ENCODE measurements around the gene DLG2.

Gene DLG2

GRCh38 chr11:84194696-84195095 lies 1432.4 kb downstream of the DLG2 start:
- peaks cover 5% of the 10 kb centered on the region for H3K27me3 Mint-ChIP-seq (ENCODE audit: low read depth)
- peaks cover 3% of the 10 kb centered on the region for H3K9me3 Mint-ChIP-seq
- H3K4me3 Mint-ChIP-seq: no peak overlapping the region
- no peak overlapping the region for H3K27ac Mint-ChIP-seq
- TF ChIP-seq CTCF (IDR thresholded peaks at IDR 0.05; ENCODE audit: unreplicated experiment in 3 of 3): no peak
- H3K36me3 Mint-ChIP-seq (ENCODE audit: low read depth): no peaks in the 10 kb centered on the region
- no peaks in the 10 kb centered on the region for H3K4me1 Mint-ChIP-seq

GRCh38 chr11:84193706-84194105 lies 1433.4 kb downstream of the DLG2 start:
- TF ChIP-seq CTCF (IDR thresholded peaks at IDR 0.05; ENCODE audit: unreplicated experiment in 3 of 3): no peak
- Mint-ChIP-seq H3K36me3 (ENCODE audit: low read depth) (no peaks in the 10 kb centered on the region), H3K9me3 (peaks cover 3% of the 10 kb centered on the region), H3K27ac (no peak overlapping the region), H3K4me1 (no peaks in the 10 kb centered on the region), H3K27me3 (ENCODE audit: low read depth) (peaks cover 5% of the 10 kb centered on the region), H3K4me3 (no peak overlapping the region)

DNA sequence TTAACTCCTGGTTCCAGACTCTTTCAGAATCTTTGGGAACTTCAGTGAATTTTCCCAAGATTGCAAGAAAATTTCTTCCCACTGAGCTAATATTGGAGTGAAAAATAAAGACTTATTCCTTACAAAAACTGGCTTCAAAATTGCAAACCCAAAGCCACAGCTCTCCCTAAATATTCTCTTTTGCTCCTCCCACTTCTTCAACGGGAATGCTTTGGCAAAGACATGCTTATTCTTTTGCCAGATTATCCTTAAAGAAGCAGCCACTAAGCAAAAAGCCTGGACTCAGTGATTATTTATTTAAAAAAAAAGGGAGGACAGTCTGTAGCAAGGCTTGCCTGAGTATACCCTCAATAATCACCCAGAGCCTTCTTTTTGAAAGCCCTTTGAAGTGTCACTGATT lies 1438.6 kb downstream of the DLG2 start:
- Mint-ChIP-seq H3K27ac (no peak overlapping the region), H3K27me3 (ENCODE audit: low read depth) (no peaks in the 10 kb centered on the region), H3K9me3 (peaks cover 10% of the 10 kb centered on the region), H3K4me1 (no peaks in the 10 kb centered on the region), H3K4me3 (no peak overlapping the region), H3K36me3 (ENCODE audit: low read depth) (no peaks in the 10 kb centered on the region)
- no peak for TF ChIP-seq CTCF (IDR thresholded peaks at IDR 0.05; ENCODE audit: unreplicated experiment in 3 of 3)

GRCh38 chr11:84173078-84173477 lies 1454.1 kb downstream of the DLG2 start:
- Mint-ChIP-seq H3K4me1 (no peaks in the 10 kb centered on the region), H3K4me3 (no peak overlapping the region), H3K27ac (no peak overlapping the region), H3K36me3 (ENCODE audit: low read depth) (no peaks in the 10 kb centered on the region), H3K9me3 (no peaks in the 10 kb centered on the region), H3K27me3 (ENCODE audit: low read depth) (no peaks in the 10 kb centered on the region)
- no peak for TF ChIP-seq CTCF (IDR thresholded peaks at IDR 0.05; ENCODE audit: unreplicated experiment in 3 of 3)

GRCh38 chr11:84165139-84165538 lies 1462.0 kb downstream of the DLG2 start:
- H3K36me3 Mint-ChIP-seq (ENCODE audit: low read depth): peaks cover 9% of the 10 kb centered on the region
- H3K4me3 Mint-ChIP-seq: no peak overlapping the region
- H3K4me1 Mint-ChIP-seq: no peaks in the 10 kb centered on the region
- TF ChIP-seq CTCF (IDR thresholded peaks at IDR 0.05; ENCODE audit: unreplicated experiment in 3 of 3): no peak
- H3K27ac Mint-ChIP-seq: peak overlapping the region in 2 of 3 experiments; percentile 37 to 38
- H3K9me3 Mint-ChIP-seq: peaks cover 11% of the 10 kb centered on the region
- H3K27me3 Mint-ChIP-seq (ENCODE audit: low read depth): no peaks in the 10 kb centered on the region

GRCh38 chr11:84164728-84165127 lies 1462.4 kb downstream of the DLG2 start:
- Mint-ChIP-seq H3K4me1 (no peaks in the 10 kb centered on the region), H3K4me3 (no peak overlapping the region), H3K36me3 (ENCODE audit: low read depth) (peaks cover 9% of the 10 kb centered on the region), H3K9me3 (peaks cover 11% of the 10 kb centered on the region), H3K27ac (peak overlapping the region in 2 of 3 experiments; percentile 37 to 38), H3K27me3 (ENCODE audit: low read depth) (no peaks in the 10 kb centered on the region)
- no peak for TF ChIP-seq CTCF (IDR thresholded peaks at IDR 0.05; ENCODE audit: unreplicated experiment in 3 of 3)

Data from nephron (organoid).